SK-N-MC (cell line): ENCODE results near the gene PARP9.

ENCODE experiments used
- EZH2 ChIP-seq: fragments of 200-600 bp; sonication (generic); IDR thresholded peaks from one replicate; pipeline ENCODE4 v1.6.1; 2017; ENCODE audit warnings: antibody characterized with exemption
- FOXP2 ChIP-seq: optimal IDR thresholded peaks from 2 replicates; pipeline ENCODE3; 2011; ENCODE audit warnings: mild to moderate bottlenecking, moderate library complexity; ENCODE audit not compliant: insufficient read depth; ENCODE audit errors: extremely low read length, control extremely low read depth
- POLR2AphosphoS5 ChIP-seq: IDR thresholded peaks from 2 replicates; pipeline ENCODE4 v1.6.1; 2012; ENCODE audit warnings: mild to moderate bottlenecking, low read depth, low read length, borderline replicate concordance

- TF ChIP-seq POLR2AphosphoS5 (no peak), EZH2 (no peak), FOXP2 (no peak)
Observed at GRCh38 chr3:122582390-122582789, 18.3 kb upstream of the PARP9 start.
